KOPT-K1 (cell line): ENCODE results near the gene SLC2A9.
"Not testable (repeated sequence)": the region's sequence is repeated elsewhere in the genome, so short reads cannot be mapped to it uniquely, and the experiment has no call there.

Source experiments
- H3K27ac ChIP-seq: fragments of 200-600 bp; sonication (generic); 2 replicates; pipeline ENCODE4 v1.5.1; 2016; ENCODE audit warnings: antibody characterized with exemption, mild to moderate bottlenecking, low read depth, low read length; ENCODE audit not compliant: poor library complexity, severe bottlenecking
- H3K36me3 ChIP-seq: fragments of 200-600 bp; sonication (generic); 2 replicates; pipeline ENCODE4 v1.5.1; 2017; ENCODE audit warnings: antibody characterized with exemption, mild to moderate bottlenecking, low read length, moderate library complexity; ENCODE audit not compliant: insufficient read depth
- H3K9me3 ChIP-seq: fragments of 200-600 bp; sonication (generic); 2 replicates; pipeline ENCODE4 v1.5.1; 2017; ENCODE audit warnings: antibody characterized with exemption, low read length, mild to moderate bottlenecking; ENCODE audit not compliant: insufficient read depth, poor library complexity, severe bottlenecking

SLC2A9 gene

DNA sequence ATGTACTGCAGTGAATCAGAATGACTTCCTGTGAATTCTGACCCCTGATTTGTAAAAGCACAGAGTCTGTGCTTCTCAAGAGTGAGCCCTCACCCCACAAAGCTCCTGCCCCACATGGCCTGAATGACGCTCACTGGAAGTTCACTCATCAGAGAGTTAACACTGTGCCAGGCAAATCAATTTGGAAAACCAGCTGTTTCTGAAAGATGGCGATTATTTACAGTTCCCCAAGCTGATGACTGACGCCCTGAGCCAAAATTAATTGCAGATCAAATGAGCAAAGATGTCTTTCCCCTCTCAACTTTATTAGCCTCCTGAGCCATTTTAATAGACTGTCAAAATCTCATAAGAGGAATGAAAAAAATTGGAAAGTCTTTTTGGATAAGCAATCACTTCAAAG is 118.0 kb downstream of the SLC2A9 start:
- Histone ChIP-seq H3K27ac (no peak overlapping the region), H3K9me3 (no peaks in the 10 kb centered on the region), H3K36me3 (no peaks in the 10 kb centered on the region)

DNA sequence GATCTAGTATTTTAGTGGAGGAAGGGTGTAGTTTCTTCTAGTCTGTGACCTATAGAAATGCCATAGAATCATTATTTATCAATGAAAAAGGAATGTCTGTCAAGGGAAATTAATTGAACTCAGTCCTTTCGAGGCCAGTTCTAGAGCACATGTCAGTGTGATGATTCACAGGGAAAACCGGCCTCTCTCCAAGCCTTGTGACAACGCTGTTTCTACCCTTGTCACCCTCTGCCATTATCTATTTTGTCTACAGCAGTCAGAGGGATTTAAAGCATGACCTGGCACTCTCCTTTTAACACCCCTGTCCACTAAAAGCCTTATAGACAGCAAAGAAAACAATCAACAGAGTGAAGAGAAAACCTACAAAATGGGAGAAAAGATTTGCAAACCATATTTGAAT is 120.0 kb downstream of the SLC2A9 start:
- no peak overlapping the region for H3K27ac ChIP-seq
- H3K36me3 ChIP-seq = no peaks in the 10 kb centered on the region
- no peaks in the 10 kb centered on the region for H3K9me3 ChIP-seq

DNA sequence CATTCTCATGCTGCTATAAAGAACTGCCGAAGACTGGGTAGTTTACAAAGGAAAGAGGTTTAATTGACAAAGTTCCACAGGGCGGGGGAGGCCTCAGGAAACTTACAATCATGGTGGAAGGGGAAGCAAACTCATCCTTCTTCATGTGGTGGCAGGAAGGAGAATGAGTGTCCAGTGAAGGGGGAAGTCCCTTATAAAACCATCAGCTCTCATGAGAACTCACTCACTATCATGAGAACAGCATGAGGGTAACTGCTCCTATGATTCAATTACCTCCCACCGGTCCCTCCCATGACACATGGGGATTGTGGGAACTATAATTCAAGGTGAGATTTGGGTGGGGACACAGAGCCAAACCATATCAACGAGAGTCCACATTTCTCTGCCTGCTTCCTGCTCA is 120.7 kb downstream of the SLC2A9 start:
- H3K36me3 ChIP-seq, H3K9me3 ChIP-seq, H3K27ac ChIP-seq: not testable (repeated sequence)

DNA sequence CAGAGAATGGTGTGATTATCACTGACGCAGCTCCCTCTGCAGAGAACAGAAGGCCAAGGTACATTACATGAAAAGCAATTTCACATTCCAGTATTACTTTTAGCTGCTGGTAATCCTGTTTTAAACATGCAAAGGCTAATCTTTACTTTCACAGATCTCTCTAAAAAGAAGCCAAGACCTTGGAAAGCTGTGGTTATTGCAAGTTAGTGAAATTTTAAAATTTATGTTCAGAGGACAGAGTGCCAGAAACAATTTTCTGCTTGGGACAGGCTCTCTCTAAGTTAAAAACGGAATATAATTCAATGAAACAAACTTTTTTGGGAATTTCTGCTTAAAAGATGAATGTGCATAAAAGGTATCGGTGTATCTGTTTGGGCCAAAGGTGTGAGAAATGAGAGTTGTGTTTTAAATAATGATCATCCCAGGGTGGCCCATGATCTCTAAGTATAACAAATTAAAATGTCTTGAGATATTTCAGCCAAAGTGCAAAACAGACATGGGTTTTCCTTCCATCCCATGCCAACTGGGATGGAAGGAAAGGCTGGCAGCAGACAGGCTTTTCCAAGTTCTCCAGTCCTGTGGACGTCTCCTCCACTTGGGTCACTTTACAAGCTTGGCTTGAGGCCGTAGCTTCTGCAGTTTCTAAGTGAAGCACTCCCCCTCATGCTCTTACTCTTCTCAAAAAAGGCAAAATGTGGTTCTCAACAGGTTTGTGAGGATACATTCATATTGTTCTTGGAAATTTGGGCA is 121.8 kb downstream of the SLC2A9 start:
- no peaks in the 10 kb centered on the region for H3K9me3 ChIP-seq
- no peaks in the 10 kb centered on the region for H3K36me3 ChIP-seq
- H3K27ac ChIP-seq = no peak overlapping the region

DNA sequence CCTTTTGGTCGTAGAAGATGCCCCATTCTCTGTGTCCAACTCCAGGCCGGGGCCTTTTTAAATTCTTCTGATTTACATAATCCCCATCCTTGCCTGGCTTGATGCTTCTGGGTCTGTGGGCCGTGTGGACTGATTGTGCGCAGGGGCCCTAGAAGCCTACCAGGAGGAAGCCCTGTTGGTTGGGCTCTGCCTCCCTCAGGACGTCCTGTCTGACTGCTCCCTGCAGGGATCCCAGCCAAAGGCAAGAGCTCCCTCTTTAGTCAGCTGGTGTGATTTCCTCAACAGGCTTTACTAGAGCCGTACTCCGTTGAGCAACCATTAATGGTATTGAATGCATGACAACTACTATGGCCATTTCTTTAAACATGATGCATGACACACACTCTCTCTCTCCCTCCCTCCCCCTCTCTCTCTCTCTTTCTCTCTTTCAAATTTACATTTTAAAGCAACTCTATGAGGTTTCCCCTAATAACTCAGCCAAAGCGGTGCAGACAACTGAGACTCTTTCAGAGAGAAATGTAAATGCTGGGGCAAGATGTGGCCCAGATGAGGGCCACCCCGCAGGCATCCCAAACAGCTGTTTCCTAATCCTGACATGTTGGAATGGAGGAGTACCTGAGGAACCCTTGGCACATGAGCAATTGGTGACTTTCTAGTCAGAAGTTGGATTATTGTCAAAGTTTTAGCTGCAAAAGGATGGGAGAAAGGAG is 122.5 kb downstream of the SLC2A9 start:
- H3K36me3 ChIP-seq = no peaks in the 10 kb centered on the region
- H3K9me3 ChIP-seq = no peaks in the 10 kb centered on the region
- H3K27ac ChIP-seq = no peak overlapping the region

DNA sequence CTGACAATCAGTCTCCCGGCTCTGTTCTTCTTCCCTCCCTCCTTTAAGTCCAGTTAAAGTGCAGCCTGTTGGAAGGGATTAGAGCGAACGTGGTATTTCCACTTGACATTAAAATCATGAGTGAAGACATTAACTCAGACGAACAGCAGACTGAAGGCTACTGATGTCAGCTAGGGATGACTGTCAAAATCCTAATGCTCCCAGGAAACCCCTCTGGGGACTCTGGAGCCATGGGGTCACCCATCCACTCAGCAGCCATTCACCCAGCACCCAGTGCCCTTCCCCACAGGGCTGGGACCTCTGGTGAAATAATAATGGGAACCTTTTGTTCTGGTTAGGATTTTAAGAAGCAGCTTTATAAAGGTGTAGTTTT is 126.0 kb downstream of the SLC2A9 start:
- Histone ChIP-seq H3K36me3 (no peaks in the 10 kb centered on the region), H3K27ac (no peak overlapping the region), H3K9me3 (no peaks in the 10 kb centered on the region)

DNA sequence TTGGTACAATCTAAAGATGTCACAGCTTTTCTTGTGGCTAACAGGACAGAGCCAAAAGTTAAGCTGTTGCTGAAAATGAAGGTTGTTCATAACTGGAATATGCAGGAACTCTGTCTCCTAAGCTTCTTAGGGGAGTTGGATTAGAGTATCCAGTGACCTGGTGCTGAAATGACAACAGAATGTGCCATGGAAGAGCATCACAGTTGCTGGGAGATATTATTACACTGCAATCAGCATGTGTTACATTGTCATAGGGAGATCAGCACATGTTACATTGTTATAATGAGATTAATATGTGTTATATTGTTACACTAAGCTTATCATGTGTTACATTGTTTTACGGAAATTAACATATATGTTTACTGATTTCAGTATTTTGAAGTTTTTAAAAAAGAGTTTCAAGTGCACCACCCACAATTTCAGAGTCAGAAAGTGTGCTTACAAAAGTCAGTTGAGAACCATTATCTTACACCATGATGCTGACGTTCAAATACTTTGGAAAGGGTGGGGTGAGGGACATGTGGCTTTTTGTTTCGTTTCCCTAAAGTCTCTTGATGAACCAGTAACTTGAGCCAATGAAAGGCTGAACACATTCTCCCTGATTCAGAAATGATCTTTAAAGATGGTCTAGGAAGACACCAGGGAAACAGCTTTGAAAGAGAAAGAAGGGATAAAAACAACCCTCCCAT is 126.5 kb downstream of the SLC2A9 start:
- no peaks in the 10 kb centered on the region for H3K9me3 ChIP-seq
- no peak overlapping the region for H3K27ac ChIP-seq
- no peaks in the 10 kb centered on the region for H3K36me3 ChIP-seq

- H3K36me3 ChIP-seq = no peaks in the 10 kb centered on the region
These were observed 127.8 kb downstream of the SLC2A9 start for GRCh38 chr4:9893329-9894108.

DNA sequence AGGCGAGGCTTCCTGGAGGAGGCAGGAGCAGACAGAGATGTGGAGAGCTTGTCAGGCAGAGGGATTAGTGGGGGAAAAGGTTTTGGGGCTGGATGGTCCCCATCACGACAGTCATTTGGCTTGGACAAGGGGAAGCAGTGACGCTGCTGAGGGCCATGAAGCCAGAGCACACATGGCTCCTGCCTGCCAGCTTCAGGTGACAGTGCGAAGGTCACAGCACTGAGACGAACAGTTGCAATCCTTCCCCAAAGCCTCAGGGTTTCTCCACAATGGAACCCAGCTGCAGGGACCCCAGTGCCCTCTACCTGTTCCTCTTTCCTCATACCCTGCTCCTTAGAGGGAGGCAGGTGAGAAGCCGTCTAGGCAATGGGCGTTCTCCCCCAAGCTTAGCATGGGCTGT is 129.6 kb downstream of the SLC2A9 start:
- Histone ChIP-seq H3K27ac (no peak overlapping the region), H3K36me3 (no peaks in the 10 kb centered on the region), H3K9me3 (no peaks in the 10 kb centered on the region)

More at GRCh38 chr4:9893329-9894108, 127.8 kb downstream of the SLC2A9 start:
- Histone ChIP-seq H3K9me3 (no peaks in the 10 kb centered on the region), H3K27ac (no peak overlapping the region)

DNA sequence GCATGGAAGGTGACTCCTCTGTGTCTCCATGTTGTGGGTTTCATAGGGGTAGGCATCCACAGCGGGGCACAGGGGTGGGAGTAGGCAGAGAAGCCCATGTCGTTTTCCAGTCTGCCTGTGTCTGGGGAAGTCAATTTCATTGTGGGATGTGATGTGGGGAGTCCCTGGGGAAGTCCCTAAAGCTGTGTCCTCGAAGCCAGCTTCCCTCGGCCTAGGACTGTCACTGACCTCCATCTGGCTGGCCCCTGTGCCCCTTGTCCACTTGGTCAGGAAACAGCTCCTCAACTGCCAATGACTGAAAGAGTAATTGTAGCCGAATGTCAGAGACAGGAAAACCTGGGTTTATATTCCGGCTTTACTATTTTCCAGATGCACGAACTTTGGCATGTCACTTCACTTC is 130.2 kb downstream of the SLC2A9 start:
- Histone ChIP-seq H3K9me3 (no peaks in the 10 kb centered on the region), H3K27ac (no peak overlapping the region), H3K36me3 (no peaks in the 10 kb centered on the region)

DNA sequence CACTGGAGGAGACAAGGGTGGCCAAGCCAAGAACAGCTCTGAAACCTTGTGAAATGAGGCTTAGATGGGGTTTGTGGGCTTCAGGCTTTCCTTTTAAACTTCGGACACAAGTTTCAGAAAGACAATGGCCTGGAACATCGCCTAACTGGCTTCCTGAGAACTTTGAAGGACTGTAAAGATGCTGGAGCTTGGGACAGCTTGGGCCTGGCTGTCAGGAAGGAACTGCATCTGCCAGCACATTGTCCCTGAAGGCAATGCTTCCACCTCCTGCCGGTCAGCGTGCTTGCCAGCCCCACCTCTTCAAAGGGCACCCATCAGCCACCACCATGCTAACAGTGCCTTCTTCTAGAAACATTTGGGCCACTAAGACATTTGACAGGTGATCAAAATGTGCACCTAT is 132.0 kb downstream of the SLC2A9 start:
- no peaks in the 10 kb centered on the region for H3K36me3 ChIP-seq
- no peak overlapping the region for H3K27ac ChIP-seq
- H3K9me3 ChIP-seq = no peaks in the 10 kb centered on the region

DNA sequence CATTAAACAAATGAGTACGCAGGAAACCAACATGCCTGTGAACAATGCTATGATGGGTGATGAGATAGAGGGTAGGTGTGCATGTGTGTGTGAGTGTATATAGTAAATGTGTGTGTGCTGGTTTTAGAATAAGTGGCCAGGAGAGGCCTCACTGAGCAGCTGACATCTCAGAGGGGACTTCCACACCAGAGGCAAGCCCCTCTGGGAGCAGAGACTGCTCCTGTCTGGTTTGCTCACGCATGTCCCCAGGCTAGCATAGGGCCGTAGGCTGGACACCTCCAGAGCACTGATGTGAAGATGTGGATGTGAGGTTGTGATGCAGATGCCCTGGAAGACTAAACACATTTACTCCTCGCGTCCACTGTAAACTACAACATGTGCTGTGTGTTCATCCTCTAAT is 135.3 kb downstream of the SLC2A9 start:
- Histone ChIP-seq H3K36me3 (no peaks in the 10 kb centered on the region), H3K9me3 (no peaks in the 10 kb centered on the region), H3K27ac (no peak overlapping the region)

- no peaks in the 10 kb centered on the region for H3K9me3 ChIP-seq
- H3K27ac ChIP-seq = no peak overlapping the region
- H3K36me3 ChIP-seq = no peaks in the 10 kb centered on the region
These were observed 140.7 kb downstream of the SLC2A9 start for GRCh38 chr4:9880406-9881197.

DNA sequence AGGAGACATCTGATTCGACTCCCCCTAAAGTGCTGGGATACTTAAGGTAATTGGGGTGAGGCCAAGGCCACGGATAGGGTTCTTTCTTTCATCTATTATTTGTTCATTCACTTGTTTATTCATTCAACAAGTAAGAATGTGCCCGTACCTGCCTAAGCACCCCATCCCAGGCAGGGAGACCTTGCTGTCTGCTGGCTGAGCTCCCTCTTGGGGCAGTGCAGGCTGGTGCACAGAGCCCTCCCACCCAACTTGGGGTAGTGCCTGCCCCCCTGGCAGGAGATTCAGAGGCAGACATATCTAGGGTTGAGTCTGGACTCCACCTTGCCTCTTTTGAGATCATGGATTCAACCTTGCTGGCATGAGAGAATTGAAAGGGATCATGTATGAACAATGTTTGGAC is 144.2 kb downstream of the SLC2A9 start:
- no peak overlapping the region for H3K27ac ChIP-seq
- H3K36me3 ChIP-seq = no peaks in the 10 kb centered on the region
- H3K9me3 ChIP-seq = no peaks in the 10 kb centered on the region
